GM08714 (cell line): ENCODE measurements around the gene SNAP47.

Source experiments
- H3K4me3 ChIP-seq: fragments of 200-500 bp; sonication (Bioruptor generic); 2 replicates; pipeline ENCODE4 v1.5.1; 2014; ENCODE audit warnings: mild to moderate bottlenecking, low read length, inconsistent platforms
- ZNF274 ChIP-seq: IDR thresholded peaks from 2 replicates; pipeline ENCODE4 v1.6.1; 2012; ENCODE audit warnings: mild to moderate bottlenecking, low read depth, low read length

SNAP47 gene

DNA sequence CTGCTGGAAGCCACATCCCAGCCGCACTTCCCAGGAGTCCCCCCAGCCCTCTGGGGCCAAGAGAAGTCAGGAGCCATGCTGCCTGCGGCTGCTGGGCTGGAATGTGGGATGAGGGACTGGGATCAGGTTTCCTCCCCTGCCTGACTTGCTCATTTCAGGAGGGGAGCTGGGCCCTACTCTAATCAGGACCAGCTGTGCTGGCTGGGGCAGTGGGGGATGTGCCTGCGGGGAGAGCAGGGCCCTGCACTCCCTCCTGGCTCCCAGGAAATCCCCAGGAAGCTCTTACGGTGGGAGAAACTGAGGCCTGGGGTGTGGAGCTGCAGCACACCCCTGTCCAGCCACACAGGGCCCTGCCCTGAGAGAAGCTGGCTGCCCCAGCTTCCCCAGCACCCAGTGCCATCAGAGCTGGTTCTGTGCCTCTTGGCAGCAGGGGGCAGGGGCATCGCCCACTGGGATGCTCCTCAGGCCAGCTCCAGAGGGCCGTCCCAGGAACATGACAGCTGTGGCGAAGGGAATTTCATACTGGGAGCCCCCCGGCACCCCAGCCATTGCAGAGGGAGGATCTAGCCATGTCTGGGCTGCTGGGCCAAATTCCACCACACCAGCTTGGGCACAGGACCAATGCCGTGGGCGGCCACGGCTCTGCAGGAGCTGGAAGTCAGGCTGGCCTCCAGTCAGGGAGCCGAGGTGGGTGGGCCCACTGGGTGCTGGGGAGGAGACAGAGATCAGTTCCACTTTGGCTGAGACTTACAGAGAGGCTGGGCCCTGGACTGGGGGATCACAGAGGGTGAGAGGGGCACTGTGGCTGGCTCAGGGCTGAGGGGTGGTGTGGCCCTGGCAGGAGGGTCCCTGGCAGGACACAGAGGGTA lies 58.9 kb downstream of the SNAP47 start:
- no peak for TF ChIP-seq ZNF274
- no peak overlapping the region for H3K4me3 ChIP-seq

DNA sequence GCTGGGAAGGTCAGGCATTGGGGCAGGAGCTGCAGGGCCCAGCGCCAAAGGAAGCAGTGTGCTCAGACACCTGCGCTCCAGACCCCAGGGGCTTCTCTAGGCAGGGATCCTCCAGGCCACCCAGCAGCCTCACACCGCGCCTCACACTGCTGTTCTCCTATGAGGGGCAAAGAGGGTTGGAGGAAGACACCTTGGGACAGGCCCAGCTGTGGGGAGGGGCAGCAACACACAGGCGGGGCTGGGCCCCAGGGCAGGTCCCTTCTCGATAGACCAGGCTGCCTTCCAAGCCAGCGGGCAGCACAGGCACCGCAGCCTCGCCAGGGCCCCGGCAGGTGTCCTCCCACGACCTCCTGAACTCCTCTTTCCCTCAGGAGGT lies 59.6 kb downstream of the SNAP47 start:
- TF ChIP-seq ZNF274 = no peak
- no peak overlapping the region for H3K4me3 ChIP-seq

DNA sequence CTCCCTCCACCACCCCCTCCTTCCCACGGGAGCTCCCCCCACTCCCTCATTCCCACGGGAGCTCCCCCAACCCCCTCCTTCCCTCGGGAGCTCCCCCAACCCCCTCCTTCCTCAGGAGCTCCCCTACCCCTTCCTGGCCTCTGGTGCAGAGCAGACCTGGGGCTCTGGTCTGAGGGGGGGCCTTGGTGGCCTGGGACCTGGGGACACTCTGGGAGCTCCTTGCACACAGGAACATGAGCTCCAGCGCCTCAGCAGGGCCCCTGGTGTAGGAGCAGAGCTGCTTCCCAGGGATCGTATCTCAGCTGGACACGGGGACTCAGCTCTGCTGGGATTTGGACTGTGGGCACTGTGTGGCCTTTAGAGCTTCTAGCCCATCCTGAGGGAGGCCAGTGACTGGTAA lies 60.5 kb downstream of the SNAP47 start:
- no peak overlapping the region for H3K4me3 ChIP-seq
- no peak for TF ChIP-seq ZNF274

DNA sequence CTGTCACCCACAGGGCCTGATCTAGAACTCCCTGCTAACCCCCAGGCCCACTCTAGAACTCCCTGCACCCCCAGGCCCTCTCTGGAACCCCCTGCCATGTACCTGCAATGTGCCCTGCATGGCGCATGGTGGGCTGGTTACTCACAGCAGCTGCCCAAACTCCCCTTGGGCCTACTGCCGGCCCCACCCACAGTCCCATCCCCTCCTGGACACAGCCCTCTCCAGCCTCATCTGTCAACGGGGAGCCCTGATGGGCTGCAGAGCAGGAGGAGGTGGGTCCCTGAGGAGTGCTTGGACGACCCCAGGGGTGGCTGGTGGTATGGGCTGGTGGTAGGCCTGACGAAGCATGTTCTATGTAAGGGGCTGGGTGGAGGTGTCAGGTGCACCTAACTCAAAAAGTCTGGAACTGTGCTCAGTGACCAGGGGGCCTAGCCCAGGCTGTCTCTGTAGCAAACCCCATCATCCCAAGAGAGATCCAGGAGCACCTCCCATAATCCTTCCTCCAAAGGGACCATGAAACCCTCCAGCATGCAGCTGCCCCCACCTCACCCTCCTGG lies 61.2 kb downstream of the SNAP47 start:
- no peak for TF ChIP-seq ZNF274
- H3K4me3 ChIP-seq = no peak overlapping the region

DNA sequence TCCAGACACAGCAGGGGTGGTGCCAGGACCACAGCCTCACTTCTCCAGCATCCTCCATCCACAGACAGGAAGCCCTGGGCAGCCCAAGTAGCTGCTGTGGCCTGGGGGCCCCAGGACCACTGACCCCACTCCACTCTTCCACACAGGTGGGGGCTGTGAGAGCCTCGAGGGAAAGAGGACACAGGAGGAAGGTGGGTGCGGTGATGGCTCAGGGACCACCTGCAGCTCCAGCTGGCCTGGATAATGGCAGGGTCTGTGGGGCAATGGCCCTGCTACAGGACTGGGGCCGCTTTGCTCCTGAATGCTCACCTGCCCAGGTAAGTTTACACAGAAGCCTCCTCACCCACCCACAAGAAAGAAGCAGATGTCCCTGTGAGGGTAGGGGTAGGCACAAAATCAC lies 61.9 kb downstream of the SNAP47 start:
- no peak for TF ChIP-seq ZNF274
- no peak overlapping the region for H3K4me3 ChIP-seq

DNA sequence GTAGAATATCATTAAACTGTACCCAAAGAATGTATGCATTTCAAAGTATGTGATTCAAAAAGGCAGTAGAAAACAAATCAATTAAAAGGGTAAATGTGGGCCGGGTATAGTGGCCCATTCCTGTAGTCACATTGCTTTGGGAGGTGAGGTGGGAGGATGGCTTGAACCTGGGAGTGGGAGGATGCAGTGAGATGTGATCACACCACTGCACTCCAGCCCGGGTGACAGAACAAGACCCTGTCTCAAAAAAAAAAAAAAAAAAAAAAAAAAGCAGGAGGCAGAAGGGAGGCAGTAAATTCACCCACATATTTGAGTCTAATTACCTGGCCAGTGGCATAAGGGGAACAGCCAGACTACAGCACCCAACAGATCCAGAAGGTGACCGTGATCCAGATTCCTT lies 62.4 kb downstream of the SNAP47 start:
- no peak for TF ChIP-seq ZNF274
- H3K4me3 ChIP-seq = no peak overlapping the region

DNA sequence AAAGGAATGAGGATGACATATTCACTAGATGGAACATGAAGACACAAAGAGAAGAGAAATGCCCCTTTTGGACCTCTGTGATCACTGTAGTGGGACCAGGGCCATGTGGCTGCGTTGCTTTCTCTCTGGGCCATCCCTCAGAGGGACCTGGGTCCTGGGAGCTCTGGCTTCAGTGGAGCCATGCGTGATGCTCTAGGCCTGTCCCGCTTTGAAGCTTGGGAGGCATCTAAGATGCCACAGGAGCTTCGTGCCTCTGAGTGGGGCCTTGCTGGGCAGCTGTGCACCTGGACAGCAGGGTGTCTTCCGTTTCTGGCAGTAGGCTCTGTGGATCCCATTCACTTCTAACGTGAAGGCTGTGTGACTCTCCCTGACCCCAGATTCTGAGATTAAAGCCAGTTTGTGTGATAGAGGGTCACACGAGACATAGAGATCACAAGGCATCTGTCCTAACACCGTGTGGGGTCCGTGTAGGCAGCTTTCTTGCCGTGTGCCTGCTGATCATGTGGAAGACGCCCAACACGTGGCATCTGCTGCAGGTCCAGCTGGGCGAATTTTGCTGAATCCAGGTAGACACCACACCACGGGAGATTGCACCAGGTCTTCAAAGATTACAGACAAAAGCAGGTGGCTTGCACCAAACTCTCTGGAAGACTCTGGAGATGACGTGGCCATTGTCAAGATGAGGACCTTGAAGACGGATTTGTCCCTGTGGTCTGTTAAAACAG lies 63.0 kb downstream of the SNAP47 start:
- no peak overlapping the region for H3K4me3 ChIP-seq
- TF ChIP-seq ZNF274 = no peak

DNA sequence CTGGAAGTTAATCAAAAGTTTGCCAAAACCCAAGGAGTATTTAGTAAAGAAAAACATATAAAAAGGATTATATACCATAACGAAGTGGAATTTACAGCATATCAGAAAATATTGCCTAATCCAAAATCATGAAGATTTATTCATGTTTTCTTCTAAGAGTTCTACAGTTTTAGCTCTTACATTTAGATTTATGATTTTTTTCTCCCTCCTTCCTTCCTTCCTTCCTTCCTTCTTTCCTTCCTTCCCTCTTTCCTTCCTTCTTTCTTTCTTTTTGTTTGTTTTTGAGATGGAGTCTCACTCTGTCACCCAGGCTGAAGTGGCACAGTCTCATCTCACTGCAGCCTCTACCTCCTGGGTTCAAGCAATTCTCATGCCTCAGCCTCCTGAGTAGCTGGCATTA lies 64.5 kb downstream of the SNAP47 start:
- H3K4me3 ChIP-seq = no peak overlapping the region
- TF ChIP-seq ZNF274 = no peak

DNA sequence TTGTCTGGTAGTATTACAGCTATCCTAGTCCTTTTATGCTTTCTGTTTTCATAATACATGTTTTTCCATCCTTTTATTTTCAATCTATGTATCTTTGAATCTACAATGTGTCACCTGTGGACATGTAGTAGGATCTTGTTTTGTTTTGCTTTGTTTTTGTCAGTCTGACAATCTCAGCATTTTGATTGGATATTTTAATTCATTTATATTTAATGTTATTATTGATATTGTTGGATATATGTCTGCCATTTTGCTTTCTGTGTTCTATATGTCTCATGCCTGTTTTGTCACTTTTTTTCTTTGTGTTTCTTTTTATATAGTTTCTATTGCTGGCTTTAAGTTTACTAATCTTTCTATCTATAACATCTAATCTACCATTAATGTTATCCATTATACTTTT lies 68.7 kb downstream of the SNAP47 start:
- no peak overlapping the region for H3K4me3 ChIP-seq
- no peak for TF ChIP-seq ZNF274

DNA sequence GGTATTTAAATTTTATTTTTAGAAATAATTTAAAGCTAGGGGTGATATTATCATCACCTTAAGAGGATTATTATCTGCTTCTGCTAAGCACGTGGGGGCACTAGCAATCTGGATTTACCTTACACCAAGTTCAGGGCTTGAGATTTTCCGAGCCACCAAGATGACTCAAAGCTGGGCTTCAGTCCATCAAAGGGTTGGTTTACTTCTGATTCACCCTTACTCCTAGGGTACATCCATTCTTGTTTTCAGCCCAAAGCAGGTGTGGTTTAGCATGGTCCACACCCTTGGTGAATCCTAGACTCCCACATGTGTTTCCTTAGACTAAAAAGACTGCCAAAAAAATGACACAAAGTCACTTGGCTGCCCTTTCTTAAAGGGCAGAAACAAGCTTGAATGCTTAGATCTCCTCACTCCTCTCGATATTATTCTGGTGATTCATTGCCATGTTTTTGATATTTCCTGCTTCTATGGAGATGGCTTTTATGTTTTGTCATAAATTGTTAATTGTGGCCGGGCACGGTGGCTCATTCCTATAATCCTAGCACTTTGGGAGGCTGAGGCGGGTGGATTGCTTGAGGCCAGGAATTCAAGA lies 70.5 kb downstream of the SNAP47 start:
- no peak for TF ChIP-seq ZNF274

DNA sequence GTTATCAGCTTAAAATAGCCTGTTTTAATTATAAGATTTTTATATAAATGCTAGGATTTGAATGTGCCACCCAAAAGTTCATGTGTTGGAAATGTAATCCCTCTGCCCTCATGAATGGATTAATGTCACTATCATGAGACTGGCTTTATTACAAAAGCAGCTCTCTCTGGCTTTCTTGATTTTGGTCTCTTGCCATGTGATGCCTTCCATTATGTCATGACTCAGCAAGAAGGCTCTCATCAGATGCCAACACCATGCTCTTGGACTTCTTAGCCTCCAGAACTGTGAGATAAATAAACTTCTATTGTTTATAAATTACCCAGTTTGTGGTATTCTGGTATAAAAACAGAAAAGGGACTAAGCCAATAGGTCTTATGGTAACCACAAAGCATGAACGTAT lies 73.3 kb downstream of the SNAP47 start:
- H3K4me3 ChIP-seq = no peak overlapping the region
- no peak for TF ChIP-seq ZNF274

More for the DNA sequence above, 70.5 kb downstream of the SNAP47 start:
- H3K4me3 ChIP-seq = no peak overlapping the region

DNA sequence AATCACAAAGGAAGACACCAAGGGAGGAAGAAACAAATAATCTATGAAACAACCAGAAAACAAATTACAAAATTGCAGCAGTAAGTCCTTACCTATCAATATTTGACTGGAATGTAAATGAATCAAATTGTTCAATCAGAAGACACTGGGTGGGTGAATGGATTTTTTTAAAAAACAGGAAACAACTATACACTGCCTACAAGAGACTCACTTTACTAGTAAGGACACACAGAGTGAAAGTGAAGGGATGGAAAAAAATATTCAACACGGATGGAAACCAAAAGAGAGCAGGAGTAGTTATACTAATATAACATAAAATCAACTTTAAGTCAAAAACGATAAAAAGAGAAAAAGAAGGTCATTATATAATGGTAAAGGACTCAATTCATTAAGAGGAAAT lies 73.8 kb downstream of the SNAP47 start:
- TF ChIP-seq ZNF274 = no peak
- no peak overlapping the region for H3K4me3 ChIP-seq

DNA sequence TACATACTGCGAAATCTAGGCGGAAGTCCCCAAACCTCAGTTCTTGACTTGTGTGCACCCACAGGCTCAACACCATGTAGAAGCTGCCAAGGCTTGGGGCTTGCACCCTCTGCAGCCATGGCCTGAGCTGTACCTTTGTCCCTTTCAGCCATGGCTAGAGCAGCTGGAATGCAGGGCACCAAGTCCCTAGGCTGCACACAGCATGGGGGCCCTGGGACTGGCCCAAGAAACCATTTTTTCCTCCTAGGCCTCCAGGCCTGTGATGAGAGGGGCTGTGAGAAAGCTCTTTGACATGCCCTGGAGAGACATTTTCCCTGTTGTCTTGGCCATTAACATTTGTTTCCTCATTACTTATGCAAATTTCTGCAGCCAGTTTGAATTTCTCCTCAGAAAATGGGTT lies 78.7 kb downstream of the SNAP47 start:
- H3K4me3 ChIP-seq = no peak overlapping the region
- TF ChIP-seq ZNF274 = no peak
